Smooth muscle cell (in vitro differentiated cells): Measurements from ENCODE around the gene KRTAP4-6. TPM values are rescaled to one million over a fixed set of nuclear protein-coding genes. Genes with fewer than 3 reads are reported as not detected.
A peak's percentile ranks its signal among the peaks of the same experiment; 100 is the strongest.

Experiments used
- DNase-seq: peaks from one replicate; lab custom pipeline; 2025; ENCODE audit not compliant: unreplicated experiment; lab: John Stamatoyannopoulos, UW
- H2AFZ ChIP-seq: fragments of 200-600 bp; sonication (generic); 2 replicates; pipeline ENCODE4 v1.6.0; 2016; ENCODE audit warnings: antibody characterized with exemption, low read depth, mild to moderate bottlenecking
- H3F3A ChIP-seq: fragments of 200-600 bp; sonication (generic); 2 replicates; pipeline ENCODE4 v1.6.0; 2017; ENCODE audit warnings: antibody characterized with exemption, low read depth
- H3K27ac ChIP-seq: fragments of 200-600 bp; sonication (generic); 2 replicates; pipeline ENCODE4 v1.5.1; 2016; ENCODE audit warnings: low read depth, mild to moderate bottlenecking
- H3K27me3 ChIP-seq: fragments of 200-600 bp; sonication (generic); 2 replicates; pipeline ENCODE4 v1.6.1; 2016; ENCODE audit warnings: low read depth, mild to moderate bottlenecking
- H3K36me3 ChIP-seq: fragments of 200-600 bp; sonication (generic); 2 replicates; pipeline ENCODE4 v1.5.1; 2016; ENCODE audit warnings: low read depth
- H3K4me1 ChIP-seq: fragments of 200-600 bp; sonication (generic); 2 replicates; pipeline ENCODE4 v1.5.1; 2016; ENCODE audit warnings: low read depth
- H3K4me2 ChIP-seq: fragments of 200-600 bp; sonication (generic); 2 replicates; pipeline ENCODE4 v1.6.0; 2016; ENCODE audit warnings: mild to moderate bottlenecking
- H3K4me3 ChIP-seq: fragments of 200-600 bp; sonication (generic); 2 replicates; pipeline ENCODE4 v1.5.1; 2016; ENCODE audit warnings: mild to moderate bottlenecking
- H3K79me2 ChIP-seq: fragments of 200-600 bp; sonication (generic); 2 replicates; pipeline ENCODE4 v1.6.0; 2016; ENCODE audit warnings: low read depth, mild to moderate bottlenecking
- H3K9ac ChIP-seq: fragments of 200-600 bp; sonication (generic); 2 replicates; pipeline ENCODE4 v1.6.0; 2016; ENCODE audit warnings: low read depth
- H3K9me3 ChIP-seq: fragments of 200-600 bp; sonication (generic); replicated peaks from 2 replicates; pipeline ENCODE4 v1.5.1; 2016; ENCODE audit warnings: low read depth
- H4K20me1 ChIP-seq: fragments of 200-600 bp; sonication (generic); 2 replicates; pipeline ENCODE4 v1.6.0; 2016; ENCODE audit warnings: low read depth
- CTCF ChIP-seq: fragments of 200-600 bp; sonication (generic); IDR thresholded peaks from 2 replicates; pipeline ENCODE4 v1.5.1; 2017; ENCODE audit warnings: borderline replicate concordance, mild to moderate bottlenecking, antibody characterized with exemption; ENCODE audit not compliant: insufficient read depth, poor library complexity, severe bottlenecking
- WGBS: methylation state at CpG from one replicate; pipeline ENCODE4 v1.1.7; 2016; ENCODE audit warnings: low lambda C conversion rate; 5-methylcytosine and 5-hydroxymethylcytosine counted together
- polyA plus RNA-seq: library from polyadenylated mRNA; unstranded; fragments of >200 nt; fragmentation: Nextera tagmentation; extraction: Ambion mirVana; gene quantifications from 2 replicates; pipeline ENCODE4 v1.2.1, GENCODE V29; 2016
- total RNA-seq: library from RNA; depleted of rRNA; stranded (reverse); fragments of >200 nt; gene quantifications from 2 replicates; pipeline ENCODE4 v1.2.3, GENCODE V29; 2014

The KRTAP4-6 gene
- total and polyA plus RNA-seq, 2 experiments from 2014 or later = not detected

GRCh38 chr17:41184480-41184961 lies 44.2 kb upstream of the KRTAP4-6 start, which contains the start of gene KRTAP4-1:
TSS of gene KRTAP4-1 (minus strand) at chr17:41184911. CDS start at chr17:41184854, 57 bp downstream.
- H2AFZ ChIP-seq = no peak within 1 kb of the TSS
- TF ChIP-seq CTCF = no peak
- H3K9me3 ChIP-seq = no peaks in the 10 kb centered on the region
- WGBS = 80% methylated on average over 9 of the region's 9 CpGs
- H3F3A ChIP-seq = no peaks in the 10 kb centered on the region
- H4K20me1 ChIP-seq = no peaks in the 10 kb centered on the region
- no peaks in the 10 kb centered on the region for H3K79me2 ChIP-seq
- no peaks in the 10 kb centered on the region for H3K4me1 ChIP-seq
- H3K4me3 ChIP-seq = no peak within 1 kb of the TSS
- no peak for DNase-seq
- H3K4me2 ChIP-seq = no peak within 1 kb of the TSS
- no peaks in the 10 kb centered on the region for H3K36me3 ChIP-seq
- no peak within 1 kb of the TSS for H3K27ac ChIP-seq
- peaks cover 9% of the 10 kb centered on the region for H3K27me3 ChIP-seq
- H3K9ac ChIP-seq = no peak within 1 kb of the TSS

- no peaks in the 10 kb centered on the region for H3F3A ChIP-seq
- no peaks in the 10 kb centered on the region for H3K79me2 ChIP-seq
- no peak overlapping the region for H3K9ac ChIP-seq
- DNase-seq = no peak
- no peak overlapping the region for H3K4me3 ChIP-seq
- H3K4me1 ChIP-seq = no peaks in the 10 kb centered on the region
- H2AFZ ChIP-seq = no peak overlapping the region
- no peaks in the 10 kb centered on the region for H4K20me1 ChIP-seq
- no peaks in the 10 kb centered on the region for H3K27me3 ChIP-seq
- no peak for TF ChIP-seq CTCF
- H3K4me2 ChIP-seq = no peak overlapping the region
- no peaks in the 10 kb centered on the region for H3K36me3 ChIP-seq
- peak overlapping the region; percentile 16 for H3K27ac ChIP-seq
- H3K9me3 ChIP-seq = no peaks in the 10 kb centered on the region
- WGBS = 92% methylated on average over 1 of the region's 1 CpG
Measured at GRCh38 chr17:41178843-41179616, 38.7 kb upstream of the KRTAP4-6 start.

- Histone ChIP-seq H3K27ac (peak overlapping the region; percentile 16), H3K4me1 (no peaks in the 10 kb centered on the region), H3K4me2 (no peak overlapping the region), H3K79me2 (no peaks in the 10 kb centered on the region), H4K20me1 (no peaks in the 10 kb centered on the region), H3K9ac (no peak overlapping the region), H3K27me3 (no peaks in the 10 kb centered on the region), H3F3A (no peaks in the 10 kb centered on the region), H3K9me3 (no peaks in the 10 kb centered on the region), H2AFZ (no peak overlapping the region), H3K4me3 (no peak overlapping the region), H3K36me3 (no peaks in the 10 kb centered on the region)
- TF ChIP-seq CTCF = no peak
- 98% methylated on average over 3 of the region's 3 CpGs for whole genome bisulfite sequencing
- DNase-seq = no peak
Measured at GRCh38 chr17:41178341-41178740, 38.0 kb upstream of the KRTAP4-6 start.
